ENCODE data around the gene OR5B3. TPM values are rescaled to one million over a fixed set of nuclear protein-coding genes. Genes with fewer than 3 reads are reported as not detected.

The OR5B3 gene
- total and polyA plus RNA-seq, 2 experiments from 2014 or later: not detected

DNA sequence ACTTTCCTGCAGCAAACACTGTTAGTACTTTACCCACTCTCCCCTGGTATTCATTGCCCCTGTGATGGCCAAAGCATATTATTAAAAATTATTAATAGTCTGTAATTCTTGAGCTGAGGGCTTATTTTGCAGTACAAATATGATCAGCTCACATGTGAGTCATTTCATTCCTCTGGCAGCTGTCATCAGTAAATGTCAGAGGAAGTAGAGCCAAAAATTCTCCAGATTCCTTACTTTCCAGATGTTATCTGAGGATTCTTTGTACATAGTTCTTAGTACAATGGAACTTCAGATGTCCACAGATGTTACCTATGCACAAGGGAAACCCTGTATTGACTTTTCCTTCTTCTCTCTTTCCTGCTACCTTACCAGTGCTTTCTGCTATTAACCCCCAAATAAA lies 12.5 kb downstream of the OR5B3 start:
- no peak overlapping the region for H3K27ac ChIP-seq
- DNase-seq (ENCODE audit: low read depth in 1 of 2, low spot score in 1 of 2): peak in 1 of 2 donors; percentile 67

DNA sequence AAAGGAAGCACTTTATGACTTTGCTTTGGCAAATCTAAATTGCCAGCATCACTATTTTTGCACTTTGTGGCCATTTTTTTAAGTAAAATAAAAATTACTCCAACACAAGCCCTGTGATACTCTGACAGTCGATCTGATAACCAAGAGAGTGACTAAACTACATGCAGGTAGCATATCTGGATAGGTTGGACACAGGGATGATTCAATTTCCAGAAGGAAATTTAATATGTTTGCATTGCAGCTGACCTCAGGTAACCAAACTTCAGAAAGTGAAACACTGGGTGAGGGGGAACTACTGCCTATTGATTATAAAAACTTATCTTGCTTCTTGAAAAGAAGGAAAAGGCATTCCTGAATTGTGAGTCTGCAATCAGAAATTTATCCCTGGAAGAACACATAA lies 13.9 kb downstream of the OR5B3 start:
- Histone ChIP-seq H3K9me3 (ENCODE audit: low read depth) (no peaks in the 10 kb centered on the region), H3K27me3 (no peaks in the 10 kb centered on the region), H3K36me3 (no peaks in the 10 kb centered on the region), H3K4me3 (no peak overlapping the region), H3K27ac (no peak overlapping the region), H3K4me1 (ENCODE audit: low read depth) (no peaks in the 10 kb centered on the region)
- no peak for DNase-seq (ENCODE audit: low read depth in 1 of 2, low spot score in 1 of 2)
- TF ChIP-seq, protein P1, sequence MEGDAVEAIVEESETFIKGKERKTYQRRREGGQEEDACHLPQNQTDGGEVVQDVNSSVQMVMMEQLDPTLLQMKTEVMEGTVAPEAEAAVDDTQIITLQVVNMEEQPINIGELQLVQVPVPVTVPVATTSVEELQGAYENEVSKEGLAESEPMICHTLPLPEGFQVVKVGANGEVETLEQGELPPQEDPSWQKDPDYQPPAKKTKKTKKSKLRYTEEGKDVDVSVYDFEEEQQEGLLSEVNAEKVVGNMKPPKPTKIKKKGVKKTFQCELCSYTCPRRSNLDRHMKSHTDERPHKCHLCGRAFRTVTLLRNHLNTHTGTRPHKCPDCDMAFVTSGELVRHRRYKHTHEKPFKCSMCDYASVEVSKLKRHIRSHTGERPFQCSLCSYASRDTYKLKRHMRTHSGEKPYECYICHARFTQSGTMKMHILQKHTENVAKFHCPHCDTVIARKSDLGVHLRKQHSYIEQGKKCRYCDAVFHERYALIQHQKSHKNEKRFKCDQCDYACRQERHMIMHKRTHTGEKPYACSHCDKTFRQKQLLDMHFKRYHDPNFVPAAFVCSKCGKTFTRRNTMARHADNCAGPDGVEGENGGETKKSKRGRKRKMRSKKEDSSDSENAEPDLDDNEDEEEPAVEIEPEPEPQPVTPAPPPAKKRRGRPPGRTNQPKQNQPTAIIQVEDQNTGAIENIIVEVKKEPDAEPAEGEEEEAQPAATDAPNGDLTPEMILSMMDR (IDR thresholded peaks at IDR 0.05; ENCODE audit: low read depth, low read length): no peak

More for the DNA sequence above, 12.5 kb downstream of the OR5B3 start:
- TF ChIP-seq, protein P1 (IDR thresholded peaks at IDR 0.05; ENCODE audit: low read depth, low read length): no peak
- no peaks in the 10 kb centered on the region for H3K27me3 ChIP-seq
- H3K4me3 ChIP-seq: no peak overlapping the region
- no peaks in the 10 kb centered on the region for H3K4me1 ChIP-seq (ENCODE audit: low read depth)
- no peaks in the 10 kb centered on the region for H3K9me3 ChIP-seq (ENCODE audit: low read depth)
- no peaks in the 10 kb centered on the region for H3K36me3 ChIP-seq

DNA sequence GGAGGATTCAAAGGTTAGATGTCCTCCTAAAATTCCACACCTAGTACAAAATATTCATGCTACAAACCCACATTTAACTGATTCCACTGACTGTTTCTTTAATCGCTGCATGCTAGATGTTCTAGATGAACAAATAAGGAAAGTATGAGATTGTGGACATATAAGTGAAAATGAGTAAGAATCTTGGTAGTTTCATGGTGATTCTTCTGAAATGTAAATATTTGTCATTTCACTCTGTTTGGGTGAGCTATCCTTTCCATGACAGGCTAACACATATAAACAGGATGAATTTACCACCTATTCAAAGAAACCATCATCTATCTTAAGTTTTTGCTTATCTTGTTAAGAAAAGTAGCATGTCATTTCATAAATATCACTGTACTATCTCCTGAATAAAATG lies 14.8 kb downstream of the OR5B3 start:
- TF ChIP-seq, protein P1 (IDR thresholded peaks at IDR 0.05; ENCODE audit: low read depth, low read length): no peak

DNA sequence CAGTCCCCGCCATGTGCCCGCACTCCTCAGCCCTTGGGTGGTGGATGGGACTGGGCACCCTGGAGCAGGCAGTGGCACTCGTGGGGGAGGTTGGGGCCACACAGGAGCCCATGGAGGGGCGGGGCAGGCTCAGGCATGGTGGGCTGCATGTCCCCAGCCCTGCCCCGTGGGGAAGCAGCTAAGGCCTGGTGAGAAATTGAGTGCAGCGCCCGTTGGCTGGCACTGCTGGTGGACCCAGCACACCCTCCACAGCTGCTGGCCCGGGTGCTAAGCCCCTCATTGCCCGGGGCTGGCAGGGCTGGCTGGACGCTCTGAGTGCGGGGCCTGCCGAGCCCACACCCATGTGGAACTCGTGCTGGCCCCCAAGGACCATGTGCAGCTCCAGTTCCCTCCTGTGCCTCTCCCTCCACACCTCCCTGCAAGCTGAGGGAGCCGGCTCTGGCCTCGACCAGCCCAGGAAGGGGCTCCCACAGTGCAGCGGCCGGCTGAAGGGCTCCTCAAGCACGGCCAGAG lies 16.1 kb downstream of the OR5B3 start:
- H3K27me3 ChIP-seq: no peaks in the 10 kb centered on the region
- TF ChIP-seq, protein P1 (IDR thresholded peaks at IDR 0.05; ENCODE audit: low read depth, low read length): no peak
- H3K4me3 ChIP-seq: no peak overlapping the region
- H3K9me3 ChIP-seq (ENCODE audit: low read depth): no peaks in the 10 kb centered on the region
- H3K27ac ChIP-seq: no peak overlapping the region
- no peaks in the 10 kb centered on the region for H3K36me3 ChIP-seq
- no peaks in the 10 kb centered on the region for H3K4me1 ChIP-seq (ENCODE audit: low read depth)
- no peak for DNase-seq (ENCODE audit: low read depth in 1 of 2, low spot score in 1 of 2)

More for the DNA sequence above, 14.8 kb downstream of the OR5B3 start:
- H3K4me1 ChIP-seq (ENCODE audit: low read depth): no peaks in the 10 kb centered on the region
- H3K4me3 ChIP-seq: no peak overlapping the region
- H3K9me3 ChIP-seq (ENCODE audit: low read depth): no peaks in the 10 kb centered on the region
- H3K27ac ChIP-seq: no peak overlapping the region
- no peaks in the 10 kb centered on the region for H3K27me3 ChIP-seq
- no peaks in the 10 kb centered on the region for H3K36me3 ChIP-seq
- DNase-seq (ENCODE audit: low read depth in 1 of 2, low spot score in 1 of 2): no peak

DNA sequence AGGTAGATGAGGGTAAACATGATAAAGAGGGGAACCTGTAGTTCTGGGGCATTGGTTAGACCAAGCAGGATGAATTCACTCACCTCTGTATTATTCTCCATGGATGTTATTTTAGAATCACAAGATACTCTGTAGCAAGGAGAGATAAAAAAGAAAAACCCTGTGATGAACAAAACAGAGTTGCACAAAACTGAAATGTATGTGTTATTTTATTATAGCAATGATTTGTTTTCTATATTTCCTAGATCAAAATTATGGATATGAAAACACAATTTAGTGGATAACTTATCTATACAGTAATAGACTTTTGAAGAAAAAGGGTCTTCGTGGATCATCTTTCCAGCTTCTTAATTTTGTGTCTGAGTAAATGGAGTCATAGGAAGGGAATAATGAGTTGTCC lies 47.7 kb downstream of the OR5B3 start, which contains the start of gene OR5B17:
Gene OR5B17, minus strand, starts transcription at position 101 of the 400 bp plus-strand sequence. Its CDS starts 0 bp downstream, at position 101.
- no peak for DNase-seq (ENCODE audit: low read depth in 1 of 2, low spot score in 1 of 2)
- TF ChIP-seq, protein P1 (IDR thresholded peaks at IDR 0.05; ENCODE audit: low read depth, low read length): no peak
- no peaks in the 10 kb centered on the region for H3K9me3 ChIP-seq (ENCODE audit: low read depth)
- no peaks in the 10 kb centered on the region for H3K27me3 ChIP-seq
- H3K4me1 ChIP-seq (ENCODE audit: low read depth): no peaks in the 10 kb centered on the region
- H3K4me3 ChIP-seq: no peak within 1 kb of the TSS
- H3K27ac ChIP-seq: no peak within 1 kb of the TSS
- no peaks in the 10 kb centered on the region for H3K36me3 ChIP-seq

Measured in cardiac muscle cell (in vitro differentiated cells and primary cell).